ENCODE measurements around the gene DNASE1L1. TPM values are rescaled to one million over a fixed set of nuclear protein-coding genes. Genes with fewer than 3 reads are reported as not detected.

DNASE1L1 gene
- total RNA-seq, 1 experiment from 2014 or later, result 8.3 TPM

DNA sequence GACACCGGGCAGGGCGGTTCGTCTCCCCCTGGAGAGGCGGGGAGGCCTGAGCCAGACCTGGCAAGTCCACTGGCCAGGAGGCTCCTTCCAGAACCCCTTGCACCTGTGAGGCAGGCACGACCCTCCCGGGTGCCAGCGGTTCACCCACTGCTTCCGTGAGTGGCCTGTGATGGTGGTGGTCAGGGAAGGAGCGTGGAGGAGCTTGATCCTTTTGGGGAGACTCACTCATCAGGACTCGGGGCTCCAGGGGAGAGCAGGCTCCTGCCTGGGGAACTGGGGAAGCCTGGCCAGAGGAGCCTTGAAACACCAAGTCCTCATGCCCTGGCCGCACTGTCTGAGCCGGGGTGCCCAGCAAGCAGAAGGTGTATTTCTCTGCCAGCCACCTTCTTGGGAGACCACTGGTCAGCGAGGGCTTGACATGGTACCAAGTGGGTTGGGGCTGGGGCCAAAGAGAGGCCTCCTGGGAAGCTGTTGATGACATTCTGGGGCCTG lies 35.7 kb upstream of the DNASE1L1 start:
- Histone ChIP-seq H3K27ac (ENCODE audit: low read depth, low read length, poor library complexity, severe bottlenecking) (peak overlapping the region; percentile 78), H3K4me1 (ENCODE audit: insufficient read depth, low read length, poor library complexity, severe bottlenecking) (peaks cover 6% of the 10 kb centered on the region), H3K4me3 (ENCODE audit: low read depth, low read length, poor library complexity, severe bottlenecking) (peak overlapping the region; percentile 61), H3K27me3 (replicated peaks; ENCODE audit: insufficient read depth, low read depth, low read length, poor library complexity) (no peaks in the 10 kb centered on the region), H3K9me3 (ENCODE audit: low read depth, low read length, poor library complexity, severe bottlenecking) (no peaks in the 10 kb centered on the region), H3K36me3 (ENCODE audit: insufficient read depth, low read length, poor library complexity, severe bottlenecking) (peaks cover 13% of the 10 kb centered on the region)
- intact Hi-C loops (cut with micrococcal nuclease; ENCODE audit: unreplicated experiment), result no loop called here
- TF ChIP-seq EZH2 (IDR thresholded peaks at IDR 0.05; ENCODE audit: borderline replicate concordance, low read depth, low read length, poor library complexity, severe bottlenecking), result no peak
- TF ChIP-seq, protein P1, sequence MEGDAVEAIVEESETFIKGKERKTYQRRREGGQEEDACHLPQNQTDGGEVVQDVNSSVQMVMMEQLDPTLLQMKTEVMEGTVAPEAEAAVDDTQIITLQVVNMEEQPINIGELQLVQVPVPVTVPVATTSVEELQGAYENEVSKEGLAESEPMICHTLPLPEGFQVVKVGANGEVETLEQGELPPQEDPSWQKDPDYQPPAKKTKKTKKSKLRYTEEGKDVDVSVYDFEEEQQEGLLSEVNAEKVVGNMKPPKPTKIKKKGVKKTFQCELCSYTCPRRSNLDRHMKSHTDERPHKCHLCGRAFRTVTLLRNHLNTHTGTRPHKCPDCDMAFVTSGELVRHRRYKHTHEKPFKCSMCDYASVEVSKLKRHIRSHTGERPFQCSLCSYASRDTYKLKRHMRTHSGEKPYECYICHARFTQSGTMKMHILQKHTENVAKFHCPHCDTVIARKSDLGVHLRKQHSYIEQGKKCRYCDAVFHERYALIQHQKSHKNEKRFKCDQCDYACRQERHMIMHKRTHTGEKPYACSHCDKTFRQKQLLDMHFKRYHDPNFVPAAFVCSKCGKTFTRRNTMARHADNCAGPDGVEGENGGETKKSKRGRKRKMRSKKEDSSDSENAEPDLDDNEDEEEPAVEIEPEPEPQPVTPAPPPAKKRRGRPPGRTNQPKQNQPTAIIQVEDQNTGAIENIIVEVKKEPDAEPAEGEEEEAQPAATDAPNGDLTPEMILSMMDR (conservative IDR thresholded peaks at IDR 0.05; ENCODE audit: low read depth, low read length), result no peak
- ChIA-PET POLR2A (ENCODE audit: low non-redundant PET) (no interaction called here), CTCF (no interaction called here)
- no peak for DNase-seq (ENCODE audit: low spot score)
- no TSS peak for BruUV-seq (replicated peaks)

DNA sequence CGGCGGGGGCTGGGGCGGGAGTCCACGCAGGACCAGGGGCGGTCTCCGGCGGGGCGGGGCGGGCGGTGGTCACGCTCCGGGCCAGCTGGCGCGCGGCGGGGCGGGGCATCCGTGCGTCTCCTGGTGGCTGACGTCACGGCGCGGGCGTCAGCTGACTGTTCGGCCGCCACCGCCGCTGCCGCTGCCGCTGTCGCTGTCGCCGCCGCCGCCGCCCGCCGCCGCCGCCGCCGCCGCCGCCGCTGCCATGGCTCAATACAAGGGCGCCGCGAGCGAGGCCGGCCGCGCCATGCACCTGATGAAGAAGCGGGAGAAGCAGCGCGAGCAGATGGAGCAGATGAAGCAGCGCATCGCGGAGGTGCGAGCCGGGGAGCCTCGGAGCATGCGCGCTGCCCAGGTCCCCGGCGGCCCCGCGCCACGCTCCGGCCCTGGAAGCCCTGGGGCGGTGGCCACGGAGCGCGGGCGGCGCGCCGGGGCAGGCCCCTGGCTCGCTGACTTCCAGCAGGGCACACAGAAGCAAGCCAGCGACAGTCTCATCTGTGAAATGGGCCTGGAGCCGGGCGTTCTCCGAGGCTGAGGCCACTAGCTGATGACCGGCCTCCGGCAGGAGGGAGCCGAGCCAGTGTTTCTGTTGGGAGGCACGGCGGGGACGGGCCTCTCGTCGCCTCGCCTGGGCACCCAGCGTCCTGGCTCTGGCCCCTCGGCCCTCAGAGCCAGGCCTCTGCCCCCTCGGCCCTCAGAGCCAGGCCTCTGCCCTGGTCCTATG lies 35.1 kb upstream of the DNASE1L1 start, which contains the start of gene FAM50A:
Gene FAM50A (plus strand): TSS at position 150 of the 763 bp plus-strand sequence. CDS start 95 bp downstream, at position 245.
- peak; percentile 75 for DNase-seq (ENCODE audit: low spot score)
- ChIA-PET POLR2A (ENCODE audit: low non-redundant PET) (no interaction called here), CTCF (no interaction called here)
- intact Hi-C loops (cut with micrococcal nuclease; ENCODE audit: unreplicated experiment), result no loop called here
- no TSS peak for BruUV-seq (replicated peaks)
- H3K27ac ChIP-seq (ENCODE audit: low read depth, low read length, poor library complexity, severe bottlenecking), result peak within 1 kb of the TSS; percentile 78
- peak within 1 kb of the TSS; percentile 61 for H3K4me3 ChIP-seq (ENCODE audit: low read depth, low read length, poor library complexity, severe bottlenecking)
- H3K27me3 ChIP-seq (replicated peaks; ENCODE audit: insufficient read depth, low read depth, low read length, poor library complexity), result no peaks in the 10 kb centered on the region
- peaks cover 6% of the 10 kb centered on the region for H3K4me1 ChIP-seq (ENCODE audit: insufficient read depth, low read length, poor library complexity, severe bottlenecking)
- no peaks in the 10 kb centered on the region for H3K9me3 ChIP-seq (ENCODE audit: low read depth, low read length, poor library complexity, severe bottlenecking)
- peaks cover 13% of the 10 kb centered on the region for H3K36me3 ChIP-seq (ENCODE audit: insufficient read depth, low read length, poor library complexity, severe bottlenecking)
- TF ChIP-seq, protein P1 (conservative IDR thresholded peaks at IDR 0.05; ENCODE audit: low read depth, low read length), result no peak
- no peak for TF ChIP-seq EZH2 (IDR thresholded peaks at IDR 0.05; ENCODE audit: borderline replicate concordance, low read depth, low read length, poor library complexity, severe bottlenecking)

DNA sequence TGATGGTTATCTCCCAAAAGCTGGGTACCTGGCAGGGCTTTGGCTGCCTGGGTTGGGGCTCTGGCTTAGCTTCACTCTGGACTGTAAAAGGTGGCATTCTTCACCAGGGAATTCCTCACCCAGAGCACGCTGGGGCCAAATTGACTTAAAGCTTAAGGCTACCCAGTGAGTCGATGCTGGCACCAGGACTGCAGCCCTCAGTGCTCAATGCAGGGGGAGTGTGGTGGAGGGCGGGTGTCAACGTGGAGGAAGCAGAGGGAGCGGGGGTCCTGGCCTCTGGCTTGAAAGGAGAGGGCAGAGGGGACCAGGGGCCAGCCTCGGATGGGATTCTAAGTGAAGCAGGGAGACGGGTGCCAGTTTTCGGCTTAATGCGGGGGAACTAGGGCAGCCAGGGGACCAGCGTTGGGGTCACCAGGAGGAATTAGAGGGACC lies 34.4 kb upstream of the DNASE1L1 start:
- intact Hi-C loops (cut with micrococcal nuclease; ENCODE audit: unreplicated experiment), result no loop called here
- BruUV-seq (replicated peaks), result no TSS peak
- POLR2A ChIA-PET (ENCODE audit: low non-redundant PET), result no interaction called here
- H3K36me3 ChIP-seq (ENCODE audit: insufficient read depth, low read length, poor library complexity, severe bottlenecking), result peaks cover 17% of the 10 kb centered on the region
- DNase-seq (ENCODE audit: low spot score), result no peak
- no peaks in the 10 kb centered on the region for H3K9me3 ChIP-seq (ENCODE audit: low read depth, low read length, poor library complexity, severe bottlenecking)
- TF ChIP-seq, protein P1 (conservative IDR thresholded peaks at IDR 0.05; ENCODE audit: low read depth, low read length), result no peak
- TF ChIP-seq EZH2 (IDR thresholded peaks at IDR 0.05; ENCODE audit: borderline replicate concordance, low read depth, low read length, poor library complexity, severe bottlenecking), result no peak
- peak overlapping the region; percentile 61 for H3K4me3 ChIP-seq (ENCODE audit: low read depth, low read length, poor library complexity, severe bottlenecking)
- no peaks in the 10 kb centered on the region for H3K27me3 ChIP-seq (replicated peaks; ENCODE audit: insufficient read depth, low read depth, low read length, poor library complexity)
- peaks cover 10% of the 10 kb centered on the region for H3K4me1 ChIP-seq (ENCODE audit: insufficient read depth, low read length, poor library complexity, severe bottlenecking)
- peak overlapping the region; percentile 65 for H3K27ac ChIP-seq (ENCODE audit: low read depth, low read length, poor library complexity, severe bottlenecking)
- CTCF ChIA-PET, result no interaction called here

All from A673 (cell line).